Measurements from ENCODE around the gene MBD4.

- TF ChIP-seq EZH2 (IDR thresholded peaks at IDR 0.05) (no peak), POLR2AphosphoS5 (IDR thresholded peaks at IDR 0.05; ENCODE audit: borderline replicate concordance, low read depth, low read length) (no peak)
Observed at GRCh38 chr3:129433565-129433964, 6.2 kb downstream of the MBD4 start.

Measured in SK-N-MC (cell line).